SHP77 treated with DMSO at 0.1 percent for 48 hours (cell line): ENCODE measurements around the gene COA3.
"Not testable (repeated sequence)": the region's sequence is repeated elsewhere in the genome, so short reads cannot be mapped to it uniquely, and the experiment has no call there.

Experiments
- DNase-seq: peaks from one replicate; lab custom pipeline; 2025; lab: John Stamatoyannopoulos, UW

COA3 gene

GRCh38 chr17:42781639-42782165 lies 16.8 kb downstream of the COA3 start:
- no peak for DNase-seq

GRCh38 chr17:42780851-42781638 lies 17.5 kb downstream of the COA3 start:
- no peak for DNase-seq

- DNase-seq = no peak
Observed at GRCh38 chr17:42779936-42780850, 18.3 kb downstream of the COA3 start, which contains the start of gene WNK4. Gene WNK4, plus strand, starts transcription at chr17:42780610. Its CDS starts 89 bp downstream, at chr17:42780699.

GRCh38 chr17:42779304-42779935 lies 19.1 kb downstream of the COA3 start:
- no peak for DNase-seq

DNA sequence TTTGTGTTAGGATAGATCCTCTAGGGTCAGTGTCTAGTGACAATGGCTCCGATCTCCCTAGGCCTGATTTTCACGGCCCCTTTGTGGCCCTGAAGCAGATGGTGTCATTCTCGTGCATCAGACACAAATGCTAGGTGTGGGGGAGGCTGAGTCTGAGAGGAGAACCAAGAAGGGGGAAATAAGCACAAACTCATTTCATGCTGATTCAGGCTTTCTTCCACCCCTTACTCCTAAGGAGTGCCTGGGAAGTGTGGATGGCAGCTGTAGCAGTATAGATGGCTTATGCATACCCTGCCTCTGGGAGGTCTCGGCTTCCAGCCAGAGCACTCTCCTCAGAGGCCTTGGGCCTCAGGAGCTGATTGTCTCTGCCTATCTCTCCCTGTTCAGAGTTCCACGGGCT lies 19.9 kb downstream of the COA3 start:
- no peak for DNase-seq

- DNase-seq = no peak
Observed at GRCh38 chr17:42775534-42776098, 22.9 kb downstream of the COA3 start.

GRCh38 chr17:42774066-42774745 lies 24.3 kb downstream of the COA3 start:
- DNase-seq = no peak

- DNase-seq = peak; percentile 57
Observed at GRCh38 chr17:42773290-42774035, 25.0 kb downstream of the COA3 start, which contains the start of gene VPS25. Gene VPS25, plus strand, starts transcription at chr17:42773449. Its CDS starts 27 bp downstream, at chr17:42773476.

DNA sequence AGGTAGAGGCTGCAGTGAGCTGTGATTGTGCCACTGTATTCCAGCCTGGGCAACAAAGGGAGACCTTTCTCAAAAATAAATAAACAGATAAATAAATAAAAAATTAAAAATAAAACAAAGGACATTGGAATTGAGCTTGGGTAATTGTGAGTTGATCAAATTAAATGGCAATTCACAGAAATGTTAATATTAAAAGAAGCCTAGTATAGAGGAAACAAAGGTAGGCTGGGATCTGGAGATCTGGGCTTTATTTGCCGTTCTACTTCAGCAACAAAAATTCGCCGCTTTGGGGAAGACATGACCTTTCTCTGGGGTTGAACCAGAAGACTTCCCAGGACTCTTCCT lies 25.6 kb downstream of the COA3 start:
- DNase-seq = no peak

- not testable (repeated sequence) for DNase-seq
Observed at GRCh38 chr17:42769964-42770363, 28.5 kb downstream of the COA3 start.

DNA sequence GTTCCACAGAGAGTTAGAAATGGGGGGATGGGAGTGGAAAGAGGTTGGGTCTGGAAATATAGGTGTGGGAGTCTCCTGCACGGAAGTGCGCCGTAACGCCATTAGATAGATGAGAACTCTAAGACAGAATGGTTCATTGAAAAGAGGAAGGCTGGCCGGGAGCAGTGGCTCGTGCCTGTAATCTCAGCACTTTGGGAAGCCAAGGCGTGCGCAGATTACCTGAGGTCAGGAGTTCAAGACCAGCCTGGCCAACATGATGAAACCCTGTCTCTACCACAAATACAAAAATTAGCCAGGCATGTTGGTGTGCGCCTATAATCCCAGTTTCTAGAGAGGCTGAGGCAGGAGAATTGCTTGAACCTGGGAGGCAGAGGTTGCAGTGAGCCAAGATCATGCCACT lies 30.5 kb downstream of the COA3 start:
- not testable (repeated sequence) for DNase-seq

DNA sequence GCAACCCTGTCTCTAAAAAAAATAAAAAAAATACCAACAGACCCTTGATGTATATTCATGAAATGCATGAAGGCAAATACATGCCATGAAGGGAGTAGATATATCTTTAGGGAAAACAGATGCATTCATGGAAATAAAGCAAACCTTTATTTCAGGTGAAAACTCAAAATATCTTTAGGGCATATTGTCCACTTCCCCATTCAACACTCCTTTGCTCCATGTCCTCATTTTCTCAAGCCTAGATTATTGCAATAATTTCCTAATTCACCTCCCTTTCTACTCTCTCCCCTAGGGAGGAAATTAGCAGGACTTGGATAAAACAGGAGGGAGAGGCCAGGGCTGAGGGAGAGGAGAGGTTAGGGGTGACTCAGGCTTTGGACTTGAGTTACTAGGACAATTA lies 31.0 kb downstream of the COA3 start:
- DNase-seq = no peak

DNA sequence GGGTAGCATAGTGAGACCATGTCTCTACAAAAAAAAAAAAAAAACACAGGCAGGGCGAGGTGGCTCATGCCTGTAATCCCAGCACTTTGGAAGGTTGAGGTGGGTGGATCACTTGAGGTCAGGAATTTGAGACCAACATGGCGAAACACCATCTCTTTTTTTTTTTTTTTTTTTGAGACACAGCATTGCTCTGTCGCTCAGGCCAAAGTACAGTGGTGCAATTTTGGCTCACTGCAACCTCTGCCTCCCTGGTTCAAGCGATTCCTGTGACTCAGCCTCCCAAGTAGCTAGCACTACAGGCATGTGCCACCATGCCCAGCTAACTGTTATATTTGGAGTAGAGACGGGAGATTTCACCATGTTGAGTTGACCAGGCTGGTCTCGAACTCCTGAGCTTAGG lies 32.4 kb downstream of the COA3 start:
- DNase-seq = no peak

DNA sequence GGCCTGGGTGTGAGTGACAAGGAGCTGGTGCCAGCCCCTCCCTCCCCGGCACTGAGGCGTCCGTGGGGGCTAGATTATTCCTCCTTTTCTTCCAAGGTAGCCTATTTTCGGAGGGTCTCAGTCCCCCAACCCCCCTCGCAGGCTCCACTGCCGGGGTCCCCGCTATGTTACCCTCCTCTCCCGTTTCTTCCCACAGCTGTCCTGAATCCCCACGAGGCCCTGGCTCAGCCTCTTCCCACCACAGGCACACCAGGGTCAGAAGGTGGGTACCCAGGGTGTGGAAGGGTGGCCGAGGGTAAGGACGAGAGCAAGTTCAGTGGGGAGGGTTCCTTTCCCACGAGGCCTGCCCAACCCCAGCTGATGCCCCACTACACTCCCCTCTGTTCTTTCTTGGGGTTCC lies 36.9 kb downstream of the COA3 start:
- DNase-seq = no peak

DNA sequence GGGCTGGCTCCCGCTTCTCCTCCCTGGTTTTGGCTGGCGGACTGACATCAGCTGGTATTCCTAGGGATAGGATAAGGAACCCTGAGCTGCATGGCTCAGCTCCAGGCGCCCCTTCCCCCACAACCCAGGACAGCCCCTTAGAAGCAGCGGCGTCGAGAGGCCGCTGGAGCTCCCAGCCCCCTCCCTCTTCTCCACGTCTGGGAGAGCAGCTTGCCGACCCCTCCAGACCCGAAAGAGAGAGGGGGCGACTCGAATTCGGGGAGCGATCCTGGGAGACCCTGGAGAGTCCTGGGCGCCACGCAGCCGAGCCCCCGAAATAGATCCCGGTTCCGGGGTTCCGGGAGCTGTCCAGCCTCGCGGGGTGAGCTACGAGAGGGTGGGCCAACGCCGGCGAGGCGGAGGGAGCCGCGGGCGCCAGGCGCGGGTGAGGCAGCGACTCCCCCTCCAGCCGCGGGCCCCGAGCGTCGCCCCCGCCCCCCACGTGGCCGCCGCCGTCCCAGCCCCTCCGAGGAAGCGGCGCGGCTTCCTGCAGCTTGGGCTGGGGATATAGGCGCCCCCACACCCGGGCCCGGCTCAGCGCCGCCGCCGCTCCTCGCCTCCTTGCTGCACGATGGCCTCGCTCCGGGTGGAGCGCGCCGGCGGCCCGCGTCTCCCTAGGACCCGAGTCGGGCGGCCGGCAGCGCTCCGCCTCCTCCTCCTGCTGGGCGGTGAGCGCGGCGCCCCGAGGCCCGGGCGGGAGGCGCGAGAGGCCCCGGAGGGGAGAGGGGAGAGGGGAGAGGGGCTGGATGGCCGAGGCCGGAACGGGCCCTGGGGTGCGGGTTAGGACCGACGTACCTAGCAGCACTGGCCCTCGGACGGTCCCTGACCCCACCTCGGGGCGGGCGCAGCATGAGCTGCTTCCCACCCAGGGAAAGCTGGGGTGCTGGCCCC lies 37.6 kb downstream of the COA3 start, which contains the start of gene RAMP2:
TSS of gene RAMP2 (plus strand) at position 576 of the 930 bp plus-strand sequence. CDS start at position 611, 35 bp downstream.
- DNase-seq = no peak

- DNase-seq = no peak
Observed at GRCh38 chr17:42759982-42760651, 38.4 kb downstream of the COA3 start.

- DNase-seq = no peak
Observed at GRCh38 chr17:42754782-42755181, 43.7 kb downstream of the COA3 start.

DNA sequence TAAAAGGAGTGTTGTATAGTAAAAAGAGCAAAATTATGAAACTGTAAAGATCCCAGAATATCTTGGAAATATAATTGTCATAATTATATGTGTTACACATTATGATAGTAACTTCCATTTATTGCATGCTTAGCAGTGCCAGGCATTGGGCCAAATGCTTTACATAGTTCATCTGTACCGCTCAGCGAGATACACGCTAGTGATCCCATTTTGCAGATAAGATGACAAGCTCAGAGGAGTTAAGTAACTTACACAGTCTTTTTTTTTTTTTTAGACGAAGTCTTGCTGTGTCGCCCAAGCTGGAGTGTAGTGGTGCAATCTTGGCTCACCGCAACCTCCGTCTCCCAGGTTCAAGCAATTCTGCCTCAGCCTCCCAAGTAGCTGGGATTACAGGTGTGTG lies 46.9 kb downstream of the COA3 start:
- no peak for DNase-seq
